ACC112 (cell line): Measurements from ENCODE around the gene BTF3.
A peak's percentile ranks its signal among the peaks of the same experiment; 100 is the strongest.

ENCODE experiments used
- H2AFZ ChIP-seq: fragments of 200-600 bp; sonication (generic); one replicate; pipeline ENCODE4 v1.6.0; 2017; ENCODE audit warnings: antibody characterized with exemption, low read length; ENCODE audit not compliant: unreplicated experiment
- H3K27ac ChIP-seq: fragments of 200-600 bp; sonication (generic); 2 replicates; pipeline ENCODE4 v1.5.1; 2014; ENCODE audit warnings: low read depth, mild to moderate bottlenecking, antibody characterized with exemption, low read length, moderate library complexity
- H3K27me3 ChIP-seq: fragments of 200-600 bp; sonication (generic); 2 replicates; pipeline ENCODE4 v1.6.1; 2014; ENCODE audit warnings: mild to moderate bottlenecking, antibody characterized with exemption, low read length, moderate library complexity, mixed read lengths; ENCODE audit not compliant: insufficient read depth
- H3K36me3 ChIP-seq: fragments of 200-600 bp; sonication (generic); 2 replicates; pipeline ENCODE4 v1.6.1; 2016; ENCODE audit warnings: mild to moderate bottlenecking, antibody characterized with exemption, low read length, moderate library complexity, mixed read lengths; ENCODE audit not compliant: insufficient read depth
- H3K4me1 ChIP-seq: fragments of 200-600 bp; sonication (generic); one replicate; pipeline ENCODE4 v1.6.1; 2016; ENCODE audit warnings: low read length, mixed read lengths; ENCODE audit not compliant: insufficient read depth, unreplicated experiment, control insufficient read depth
- H3K4me3 ChIP-seq: fragments of 200-600 bp; sonication (generic); 2 replicates; pipeline ENCODE4 v1.5.1; 2014; ENCODE audit warnings: mild to moderate bottlenecking, low read depth, low read length
- H3K79me2 ChIP-seq: fragments of 200-600 bp; sonication (generic); one replicate; pipeline ENCODE4 v1.6.0; 2016; ENCODE audit warnings: low read length; ENCODE audit not compliant: control insufficient read depth, unreplicated experiment, insufficient read depth

The BTF3 gene

GRCh38 chr5:73542020-73542419, 43.8 kb downstream of the BTF3 start:
- Histone ChIP-seq H3K27ac (no peak overlapping the region), H3K27me3 (no peaks in the 10 kb centered on the region), H2AFZ (peak overlapping the region; percentile 26), H3K36me3 (no peaks in the 10 kb centered on the region), H3K79me2 (no peaks in the 10 kb centered on the region), H3K4me3 (no peak overlapping the region), H3K4me1 (peaks cover 20% of the 10 kb centered on the region)

GRCh38 chr5:73544429-73545402, 46.5 kb downstream of the BTF3 start:
- H3K79me2 ChIP-seq = no peaks in the 10 kb centered on the region
- H3K27me3 ChIP-seq = no peaks in the 10 kb centered on the region
- no peak overlapping the region for H3K27ac ChIP-seq
- peaks cover 19% of the 10 kb centered on the region for H3K4me1 ChIP-seq
- no peaks in the 10 kb centered on the region for H3K36me3 ChIP-seq
- H3K4me3 ChIP-seq = no peak overlapping the region
- H2AFZ ChIP-seq = no peak overlapping the region

GRCh38 chr5:73545403-73545779, 47.1 kb downstream of the BTF3 start:
- Histone ChIP-seq H3K36me3 (no peaks in the 10 kb centered on the region), H3K27me3 (no peaks in the 10 kb centered on the region), H3K27ac (no peak overlapping the region), H2AFZ (no peak overlapping the region), H3K4me3 (no peak overlapping the region), H3K4me1 (peaks cover 13% of the 10 kb centered on the region), H3K79me2 (no peaks in the 10 kb centered on the region)

GRCh38 chr5:73550016-73550415, 51.8 kb downstream of the BTF3 start:
- no peak overlapping the region for H2AFZ ChIP-seq
- peaks cover 4% of the 10 kb centered on the region; the same call in 1 of the 2 replicates for H3K36me3 ChIP-seq
- no peaks in the 10 kb centered on the region for H3K4me1 ChIP-seq
- no peaks in the 10 kb centered on the region for H3K27me3 ChIP-seq
- H3K27ac ChIP-seq = no peak overlapping the region
- H3K4me3 ChIP-seq = no peak overlapping the region
- no peaks in the 10 kb centered on the region for H3K79me2 ChIP-seq

GRCh38 chr5:73552642-73553041, 54.4 kb downstream of the BTF3 start:
- Histone ChIP-seq H2AFZ (no peak overlapping the region), H3K4me1 (no peaks in the 10 kb centered on the region), H3K79me2 (no peaks in the 10 kb centered on the region), H3K36me3 (peaks cover 7% of the 10 kb centered on the region), H3K4me3 (no peak overlapping the region), H3K27ac (no peak overlapping the region), H3K27me3 (no peaks in the 10 kb centered on the region)
